ENCODE measurements around the gene HIVEP3.

GRCh38 chr1:41773842-41774241 is 144.9 kb downstream of the HIVEP3 start:
- TF ChIP-seq CTCF (IDR thresholded peaks at IDR 0.05) (no peak), POLR2A (IDR thresholded peaks at IDR 0.05) (no peak)

Measured in lower leg skin (tissue), 3 donors.